HepG2 (cell line): Measurements from ENCODE around the gene ZKSCAN3. TPM values are rescaled to one million over a fixed set of nuclear protein-coding genes. Genes with fewer than 3 reads are reported as not detected.

Source experiments
- ARID2 ChIP-seq: sonication (generic); formaldehyde crosslinking; IDR thresholded peaks from 2 replicates; pipeline ENCODE4 v1.8.1; 2022; ENCODE audit warnings: mild to moderate bottlenecking, missing genetic modification reagents, borderline replicate concordance
- KDM4B ChIP-seq: sonication (generic); formaldehyde crosslinking; IDR thresholded peaks from 2 replicates; pipeline ENCODE4 v1.4.0; 2020; ENCODE audit warnings: missing genetic modification reagents
- MYC ChIP-seq: sonication (generic); formaldehyde crosslinking; IDR thresholded peaks from 2 replicates; pipeline ENCODE4 v1.9.0; 2021; ENCODE audit warnings: missing genetic modification reagents, borderline replicate concordance
- SRY ChIP-seq: sonication (generic); formaldehyde crosslinking; IDR thresholded peaks from 2 replicates; pipeline ENCODE4 v1.8.0; 2022; ENCODE audit warnings: mild to moderate bottlenecking, missing genetic modification reagents
- ZFX ChIP-seq: sonication (generic); formaldehyde crosslinking; IDR thresholded peaks from 2 replicates; pipeline ENCODE4 v1.4.0; 2020; ENCODE audit warnings: mild to moderate bottlenecking, low read depth, missing genetic modification reagents, moderate library complexity
- ZNF121 ChIP-seq: sonication (generic); formaldehyde crosslinking; IDR thresholded peaks from 2 replicates; pipeline ENCODE4 v1.5.0; 2020; ENCODE audit warnings: mild to moderate bottlenecking, missing genetic modification reagents
- ZSCAN21 ChIP-seq: sonication (generic); formaldehyde crosslinking; IDR thresholded peaks from 2 replicates; pipeline ENCODE4 v1.8.0; 2022; ENCODE audit warnings: mild to moderate bottlenecking, missing genetic modification reagents, moderate library complexity, borderline replicate concordance
- polyA plus RNA-seq, 8 experiments: library from polyadenylated mRNA; depleted of rRNA in 3 of 8; stranded (reverse) in 7 of 8; unstranded in 1 of 8; fragments of >200 nt; fragmentation: Illumina TruSeq in 4 of 8; extraction: Trizol in 4 of 8; gene quantifications; 2 replicates each; pipeline versions ENCODE4 v1.2.1 to v1.2.3, GENCODE V29; 2011 to 2016; ENCODE audit warnings: low read depth in 4 of 8, missing spikeins in 1 of 8, mixed read lengths in 1 of 8; ENCODE audit not compliant: insufficient read depth in 1 of 8
- total RNA-seq, 5 experiments: library from RNA; depleted of rRNA; stranded (reverse); fragments of >200 nt; fragmentation: Illumina TruSeq; extraction: Trizol; gene quantifications; 2 replicates each; pipeline ENCODE4 v1.2.3, GENCODE V29; 2016; ENCODE audit warnings: low read depth in 1 of 5
- TF ChIP-seq, protein P1 (sequence below): sonication (generic); formaldehyde crosslinking; IDR thresholded peaks from 2 replicates; pipeline ENCODE4; 2020; ENCODE audit warnings: missing genetic modification reagents, mild to moderate bottlenecking, borderline replicate concordance
- TF ChIP-seq, protein P2 (sequence below): sonication (generic); formaldehyde crosslinking; conservative IDR thresholded peaks from 2 replicates; pipeline ENCODE4 v1.8.1; 2023; ENCODE audit warnings: missing genetic modification reagents
- TF ChIP-seq, protein P3 (sequence below): sonication (generic); formaldehyde crosslinking; IDR thresholded peaks from 2 replicates; pipeline ENCODE4 v1.5.1; 2020; ENCODE audit warnings: mild to moderate bottlenecking, moderate library complexity, missing genetic modification reagents
- TF ChIP-seq, protein P4 (sequence below): sonication (generic); formaldehyde crosslinking; IDR thresholded peaks from 2 replicates; pipeline ENCODE4 v1.4.0; 2020; ENCODE audit warnings: mild to moderate bottlenecking, low read depth, missing genetic modification reagents
- TF ChIP-seq, protein P5 (sequence below): sonication (generic); formaldehyde crosslinking; IDR thresholded peaks from 2 replicates; pipeline ENCODE4 v1.4.0; 2020; ENCODE audit warnings: missing genetic modification reagents
- TF ChIP-seq, protein P6 (sequence below): sonication (generic); formaldehyde crosslinking; IDR thresholded peaks from 2 replicates; pipeline ENCODE4 v1.5.0; 2020; ENCODE audit warnings: mild to moderate bottlenecking, missing genetic modification reagents

The ZKSCAN3 gene
- total and polyA plus RNA-seq, 2 of the 13 experiments (the other 11 are each of a cell fraction or from before 2014, with no cell fraction given): 3.3 to 7.4 TPM

DNA sequence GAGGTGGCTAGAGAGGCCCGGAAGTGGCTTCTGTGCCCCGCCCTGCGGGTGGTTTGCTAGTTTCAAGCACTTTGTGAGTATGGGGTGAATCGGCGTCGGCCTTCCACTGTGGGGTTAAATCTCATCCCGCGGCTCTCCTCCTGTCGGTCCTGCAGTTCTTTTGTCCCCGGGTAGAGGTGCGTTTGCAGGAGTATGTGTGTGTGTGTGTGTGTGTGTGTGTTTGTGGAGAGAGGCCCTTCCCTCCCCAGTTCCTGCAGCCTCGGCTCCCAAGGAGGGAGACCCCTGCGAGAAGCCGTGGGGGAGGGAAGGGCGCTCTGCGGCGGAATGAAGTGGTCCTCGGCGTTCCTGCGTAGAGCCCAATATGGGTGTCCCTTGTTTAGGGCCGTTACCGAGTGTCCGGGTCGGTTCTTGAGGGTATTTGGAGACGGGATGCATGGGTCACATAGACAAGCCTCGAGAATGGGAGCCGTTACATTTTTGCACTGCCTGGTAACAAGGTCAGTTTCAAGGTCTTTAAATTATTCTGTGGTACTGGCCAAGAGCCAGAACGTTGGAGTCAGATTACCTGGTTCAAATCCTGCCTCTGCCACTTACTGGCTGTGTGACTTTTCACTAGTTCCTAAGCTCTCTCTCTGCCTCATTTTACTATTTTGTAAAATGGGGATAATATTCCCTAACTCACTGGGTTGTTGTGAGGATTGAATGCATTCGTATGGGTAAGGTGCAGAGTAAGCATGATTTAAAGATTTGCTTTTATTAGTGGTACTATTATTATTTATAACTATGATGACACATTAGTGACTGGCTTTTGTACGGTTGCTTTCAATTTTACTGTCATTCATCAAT lies at the start of gene ZKSCAN3 (continued):
- TF ChIP-seq, protein P1, sequence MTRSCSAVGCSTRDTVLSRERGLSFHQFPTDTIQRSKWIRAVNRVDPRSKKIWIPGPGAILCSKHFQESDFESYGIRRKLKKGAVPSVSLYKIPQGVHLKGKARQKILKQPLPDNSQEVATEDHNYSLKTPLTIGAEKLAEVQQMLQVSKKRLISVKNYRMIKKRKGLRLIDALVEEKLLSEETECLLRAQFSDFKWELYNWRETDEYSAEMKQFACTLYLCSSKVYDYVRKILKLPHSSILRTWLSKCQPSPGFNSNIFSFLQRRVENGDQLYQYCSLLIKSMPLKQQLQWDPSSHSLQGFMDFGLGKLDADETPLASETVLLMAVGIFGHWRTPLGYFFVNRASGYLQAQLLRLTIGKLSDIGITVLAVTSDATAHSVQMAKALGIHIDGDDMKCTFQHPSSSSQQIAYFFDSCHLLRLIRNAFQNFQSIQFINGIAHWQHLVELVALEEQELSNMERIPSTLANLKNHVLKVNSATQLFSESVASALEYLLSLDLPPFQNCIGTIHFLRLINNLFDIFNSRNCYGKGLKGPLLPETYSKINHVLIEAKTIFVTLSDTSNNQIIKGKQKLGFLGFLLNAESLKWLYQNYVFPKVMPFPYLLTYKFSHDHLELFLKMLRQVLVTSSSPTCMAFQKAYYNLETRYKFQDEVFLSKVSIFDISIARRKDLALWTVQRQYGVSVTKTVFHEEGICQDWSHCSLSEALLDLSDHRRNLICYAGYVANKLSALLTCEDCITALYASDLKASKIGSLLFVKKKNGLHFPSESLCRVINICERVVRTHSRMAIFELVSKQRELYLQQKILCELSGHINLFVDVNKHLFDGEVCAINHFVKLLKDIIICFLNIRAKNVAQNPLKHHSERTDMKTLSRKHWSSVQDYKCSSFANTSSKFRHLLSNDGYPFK (CRISPR knock-in tag): peak; percentile 90
- TF ChIP-seq SRY: peak; percentile 48; the same call in 1 of the 2 replicates
- peak; percentile 69; the same call in 1 of the 2 replicates for TF ChIP-seq ZSCAN21
- TF ChIP-seq, protein P2, sequence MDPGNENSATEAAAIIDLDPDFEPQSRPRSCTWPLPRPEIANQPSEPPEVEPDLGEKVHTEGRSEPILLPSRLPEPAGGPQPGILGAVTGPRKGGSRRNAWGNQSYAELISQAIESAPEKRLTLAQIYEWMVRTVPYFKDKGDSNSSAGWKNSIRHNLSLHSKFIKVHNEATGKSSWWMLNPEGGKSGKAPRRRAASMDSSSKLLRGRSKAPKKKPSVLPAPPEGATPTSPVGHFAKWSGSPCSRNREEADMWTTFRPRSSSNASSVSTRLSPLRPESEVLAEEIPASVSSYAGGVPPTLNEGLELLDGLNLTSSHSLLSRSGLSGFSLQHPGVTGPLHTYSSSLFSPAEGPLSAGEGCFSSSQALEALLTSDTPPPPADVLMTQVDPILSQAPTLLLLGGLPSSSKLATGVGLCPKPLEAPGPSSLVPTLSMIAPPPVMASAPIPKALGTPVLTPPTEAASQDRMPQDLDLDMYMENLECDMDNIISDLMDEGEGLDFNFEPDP (CRISPR knock-in tag): 0 out of 2 replicates have a peak, but pooled peaks have one; percentile 70
- TF ChIP-seq, protein P3, sequence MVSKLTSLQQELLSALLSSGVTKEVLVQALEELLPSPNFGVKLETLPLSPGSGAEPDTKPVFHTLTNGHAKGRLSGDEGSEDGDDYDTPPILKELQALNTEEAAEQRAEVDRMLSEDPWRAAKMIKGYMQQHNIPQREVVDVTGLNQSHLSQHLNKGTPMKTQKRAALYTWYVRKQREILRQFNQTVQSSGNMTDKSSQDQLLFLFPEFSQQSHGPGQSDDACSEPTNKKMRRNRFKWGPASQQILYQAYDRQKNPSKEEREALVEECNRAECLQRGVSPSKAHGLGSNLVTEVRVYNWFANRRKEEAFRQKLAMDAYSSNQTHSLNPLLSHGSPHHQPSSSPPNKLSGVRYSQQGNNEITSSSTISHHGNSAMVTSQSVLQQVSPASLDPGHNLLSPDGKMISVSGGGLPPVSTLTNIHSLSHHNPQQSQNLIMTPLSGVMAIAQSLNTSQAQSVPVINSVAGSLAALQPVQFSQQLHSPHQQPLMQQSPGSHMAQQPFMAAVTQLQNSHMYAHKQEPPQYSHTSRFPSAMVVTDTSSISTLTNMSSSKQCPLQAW: peak; percentile 93
- TF ChIP-seq, protein P4, sequence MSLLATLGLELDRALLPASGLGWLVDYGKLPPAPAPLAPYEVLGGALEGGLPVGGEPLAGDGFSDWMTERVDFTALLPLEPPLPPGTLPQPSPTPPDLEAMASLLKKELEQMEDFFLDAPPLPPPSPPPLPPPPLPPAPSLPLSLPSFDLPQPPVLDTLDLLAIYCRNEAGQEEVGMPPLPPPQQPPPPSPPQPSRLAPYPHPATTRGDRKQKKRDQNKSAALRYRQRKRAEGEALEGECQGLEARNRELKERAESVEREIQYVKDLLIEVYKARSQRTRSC: 0 out of 2 replicates have a peak, but pooled peaks have one; percentile 47
- 0 out of 2 replicates have a peak, but pooled peaks have one; percentile 36 for TF ChIP-seq ARID2 (CRISPR knock-in tag)
- peak; percentile 36; the same call in 1 of the 2 replicates for TF ChIP-seq MYC (CRISPR knock-in tag)
- TF ChIP-seq ZNF121: no peak
- TF ChIP-seq, protein P5, sequence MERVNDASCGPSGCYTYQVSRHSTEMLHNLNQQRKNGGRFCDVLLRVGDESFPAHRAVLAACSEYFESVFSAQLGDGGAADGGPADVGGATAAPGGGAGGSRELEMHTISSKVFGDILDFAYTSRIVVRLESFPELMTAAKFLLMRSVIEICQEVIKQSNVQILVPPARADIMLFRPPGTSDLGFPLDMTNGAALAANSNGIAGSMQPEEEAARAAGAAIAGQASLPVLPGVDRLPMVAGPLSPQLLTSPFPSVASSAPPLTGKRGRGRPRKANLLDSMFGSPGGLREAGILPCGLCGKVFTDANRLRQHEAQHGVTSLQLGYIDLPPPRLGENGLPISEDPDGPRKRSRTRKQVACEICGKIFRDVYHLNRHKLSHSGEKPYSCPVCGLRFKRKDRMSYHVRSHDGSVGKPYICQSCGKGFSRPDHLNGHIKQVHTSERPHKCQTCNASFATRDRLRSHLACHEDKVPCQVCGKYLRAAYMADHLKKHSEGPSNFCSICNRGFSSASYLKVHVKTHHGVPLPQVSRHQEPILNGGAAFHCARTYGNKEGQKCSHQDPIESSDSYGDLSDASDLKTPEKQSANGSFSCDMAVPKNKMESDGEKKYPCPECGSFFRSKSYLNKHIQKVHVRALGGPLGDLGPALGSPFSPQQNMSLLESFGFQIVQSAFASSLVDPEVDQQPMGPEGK (CRISPR knock-in tag): peak; percentile 81; the same call in 1 of the 2 replicates
- peak; percentile 96 for TF ChIP-seq ZFX (CRISPR knock-in tag)
- TF ChIP-seq KDM4B (CRISPR knock-in tag): 0 out of 2 replicates have a peak, but pooled peaks have one; percentile 62
- TF ChIP-seq, protein P6, sequence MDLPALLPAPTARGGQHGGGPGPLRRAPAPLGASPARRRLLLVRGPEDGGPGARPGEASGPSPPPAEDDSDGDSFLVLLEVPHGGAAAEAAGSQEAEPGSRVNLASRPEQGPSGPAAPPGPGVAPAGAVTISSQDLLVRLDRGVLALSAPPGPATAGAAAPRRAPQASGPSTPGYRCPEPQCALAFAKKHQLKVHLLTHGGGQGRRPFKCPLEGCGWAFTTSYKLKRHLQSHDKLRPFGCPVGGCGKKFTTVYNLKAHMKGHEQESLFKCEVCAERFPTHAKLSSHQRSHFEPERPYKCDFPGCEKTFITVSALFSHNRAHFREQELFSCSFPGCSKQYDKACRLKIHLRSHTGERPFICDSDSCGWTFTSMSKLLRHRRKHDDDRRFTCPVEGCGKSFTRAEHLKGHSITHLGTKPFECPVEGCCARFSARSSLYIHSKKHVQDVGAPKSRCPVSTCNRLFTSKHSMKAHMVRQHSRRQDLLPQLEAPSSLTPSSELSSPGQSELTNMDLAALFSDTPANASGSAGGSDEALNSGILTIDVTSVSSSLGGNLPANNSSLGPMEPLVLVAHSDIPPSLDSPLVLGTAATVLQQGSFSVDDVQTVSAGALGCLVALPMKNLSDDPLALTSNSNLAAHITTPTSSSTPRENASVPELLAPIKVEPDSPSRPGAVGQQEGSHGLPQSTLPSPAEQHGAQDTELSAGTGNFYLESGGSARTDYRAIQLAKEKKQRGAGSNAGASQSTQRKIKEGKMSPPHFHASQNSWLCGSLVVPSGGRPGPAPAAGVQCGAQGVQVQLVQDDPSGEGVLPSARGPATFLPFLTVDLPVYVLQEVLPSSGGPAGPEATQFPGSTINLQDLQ (CRISPR knock-in tag): peak; percentile 92; the same call in 1 of the 2 replicates
